ENCODE results near the gene NUDT22.

The NUDT22 gene

GRCh38 chr11:64278576-64279190 lies 52.6 kb downstream of the NUDT22 start:
- no peak for DNase-seq

All from activated naive CD4-positive, alpha-beta T cell (primary cell).